ENCODE data around the gene TLR9.
"Not testable (repeated sequence)": the region's sequence is repeated elsewhere in the genome, so short reads cannot be mapped to it uniquely, and the experiment has no call there.

Gene TLR9

GRCh38 chr3:52184690-52185089 is 40.8 kb downstream of the TLR9 start:
- no peak overlapping the region for H3K4me3 ChIP-seq (ENCODE audit: low read depth, low read length)
- DNase-seq (ENCODE audit: low read depth) = no peak
- TF ChIP-seq CTCF (IDR thresholded peaks at IDR 0.05; ENCODE audit: insufficient read depth, low read depth, low read length, missing control alignments) = no peak

- no peak for TF ChIP-seq CTCF (IDR thresholded peaks at IDR 0.05; ENCODE audit: insufficient read depth, low read depth, low read length, missing control alignments)
- no peak overlapping the region for H3K4me3 ChIP-seq (ENCODE audit: low read depth, low read length)
- DNase-seq (ENCODE audit: low read depth) = no peak
These were observed 41.5 kb downstream of the TLR9 start for GRCh38 chr3:52183786-52184445.

GRCh38 chr3:52182691-52183090 is 42.8 kb downstream of the TLR9 start:
- no peak for TF ChIP-seq CTCF (IDR thresholded peaks at IDR 0.05; ENCODE audit: insufficient read depth, low read depth, low read length, missing control alignments)
- no peak for DNase-seq (ENCODE audit: low read depth)
- no peak overlapping the region for H3K4me3 ChIP-seq (ENCODE audit: low read depth, low read length)

GRCh38 chr3:52182196-52182595 is 43.2 kb downstream of the TLR9 start:
- DNase-seq (ENCODE audit: low read depth) = no peak
- H3K4me3 ChIP-seq (ENCODE audit: low read depth, low read length) = no peak overlapping the region
- no peak for TF ChIP-seq CTCF (IDR thresholded peaks at IDR 0.05; ENCODE audit: insufficient read depth, low read depth, low read length, missing control alignments)

- no peak for DNase-seq (ENCODE audit: low read depth)
- no peak for TF ChIP-seq CTCF (IDR thresholded peaks at IDR 0.05; ENCODE audit: insufficient read depth, low read depth, low read length, missing control alignments)
These were observed 43.9 kb downstream of the TLR9 start for GRCh38 chr3:52181543-52181942.

GRCh38 chr3:52178537-52178936 is 46.9 kb downstream of the TLR9 start:
- no peak for DNase-seq (ENCODE audit: low read depth)
- no peak for TF ChIP-seq CTCF (IDR thresholded peaks at IDR 0.05; ENCODE audit: insufficient read depth, low read depth, low read length, missing control alignments)
- H3K4me3 ChIP-seq (ENCODE audit: low read depth, low read length) = no peak overlapping the region

More at GRCh38 chr3:52181543-52181942, 43.9 kb downstream of the TLR9 start:
- no peak overlapping the region for H3K4me3 ChIP-seq (ENCODE audit: low read depth, low read length)

- DNase-seq (ENCODE audit: low read depth); H3K4me3 ChIP-seq (ENCODE audit: low read depth, low read length): not testable (repeated sequence)
These were observed 47.3 kb downstream of the TLR9 start for GRCh38 chr3:52178126-52178525.
